CD4-positive, alpha-beta T cell treated with Interleukin-15 for 4 hours (primary cell): ENCODE measurements around the gene GRAMD2B.

ENCODE experiments used
- DNase-seq: peaks from one replicate; pipeline ENCODE4 v3.0.0-alpha.2; 2020; ENCODE audit warnings: low spot score

The GRAMD2B gene

GRCh38 chr5:126543009-126543408, 119.8 kb downstream of the GRAMD2B start:
- DNase-seq, result no peak

- DNase-seq, result no peak
These were observed 120.5 kb downstream of the GRAMD2B start for GRCh38 chr5:126543660-126544059.
